ENCODE measurements around the gene TSSK2. TPM values are rescaled to one million over a fixed set of nuclear protein-coding genes. Genes with fewer than 3 reads are reported as not detected.

Gene TSSK2
- total RNA-seq, 4 donors from 2014 or later: not detected

GRCh38 chr22:19122143-19122751 lies 8.9 kb upstream of the TSSK2 start, which contains the start of gene DGCR2:
Gene DGCR2, minus strand, starts transcription at chr22:19122412. Its CDS starts 206 bp downstream, at chr22:19122206.
- H3K27me3 ChIP-seq: no peaks in the 10 kb centered on the region
- in situ Hi-C loops (cut with MboI; ENCODE audit: low pct_ligation_motif_present in 1 of 4, low pct_unique_long_range_greater_than_20kb in 1 of 4, low sequenced_read_pairs in 3 of 4) (no loop called here), intact Hi-C loops (cut with DNase I; ENCODE audit: low total_unique reads) (no loop called here)
- TF ChIP-seq POLR2A (IDR thresholded peaks at IDR 0.05) (peak; percentile 82), CTCF (IDR thresholded peaks at IDR 0.05) (no peak), EP300 (IDR thresholded peaks at IDR 0.05; ENCODE audit: low read depth) (no peak), POLR2AphosphoS5 (IDR thresholded peaks at IDR 0.05) (peak; percentile 85 to 93 (median 89))
- peaks cover 17 to 44% (median 39%) of the 10 kb centered on the region in 4 donors for H3K4me1 ChIP-seq
- H3K9me3 ChIP-seq: no peaks in the 10 kb centered on the region
- H3K36me3 ChIP-seq: no peaks in the 10 kb centered on the region
- 2% methylated on average over 16 of the region's 67 CpGs; no CpG with 5 or more reads in 1 of the 2 donors for WGBS, 2 donors (ENCODE audit: low coverage in 1 of 2)
- H3K4me3 ChIP-seq: peak within 1 kb of the TSS; percentile 62 to 93 (median 70)
- DNase-seq: peak; percentile 98
- H3K27ac ChIP-seq: peak within 1 kb of the TSS; percentile 94 to 97 (median 96)

- TF ChIP-seq POLR2A (IDR thresholded peaks at IDR 0.05) (no peak), EP300 (IDR thresholded peaks at IDR 0.05; ENCODE audit: low read depth) (no peak), CTCF (IDR thresholded peaks at IDR 0.05) (no peak), POLR2AphosphoS5 (IDR thresholded peaks at IDR 0.05) (no peak)
These were observed 8.2 kb upstream of the TSSK2 start for GRCh38 chr22:19122752-19123492.

GRCh38 chr22:19123936-19124335 lies 7.2 kb upstream of the TSSK2 start:
- TF ChIP-seq CTCF (IDR thresholded peaks at IDR 0.05) (no peak), EP300 (IDR thresholded peaks at IDR 0.05; ENCODE audit: low read depth) (no peak), POLR2AphosphoS5 (IDR thresholded peaks at IDR 0.05) (no peak), POLR2A (IDR thresholded peaks at IDR 0.05) (no peak)
- in situ Hi-C loops (cut with MboI; ENCODE audit: low pct_ligation_motif_present in 1 of 4, low pct_unique_long_range_greater_than_20kb in 1 of 4, low sequenced_read_pairs in 3 of 4): no loop called here
- Histone ChIP-seq H3K4me1 (peaks cover 9 to 29% (median 25%) of the 10 kb centered on the region in 4 donors), H3K4me3 (no peak overlapping the region), H3K27ac (no peak overlapping the region), H3K36me3 (no peaks in the 10 kb centered on the region), H3K27me3 (no peaks in the 10 kb centered on the region), H3K9me3 (no peaks in the 10 kb centered on the region)
- intact Hi-C loops (cut with DNase I; ENCODE audit: low total_unique reads): no loop called here
- no peak for DNase-seq
- WGBS, 2 donors (ENCODE audit: low coverage in 1 of 2): 83 to 95% methylated on average over 4 of the region's 4 CpGs

More at GRCh38 chr22:19122752-19123492, 8.2 kb upstream of the TSSK2 start:
- intact Hi-C loops (cut with DNase I; ENCODE audit: low total_unique reads) (no loop called here), in situ Hi-C loops (cut with MboI; ENCODE audit: low pct_ligation_motif_present in 1 of 4, low pct_unique_long_range_greater_than_20kb in 1 of 4, low sequenced_read_pairs in 3 of 4) (no loop called here)
- H3K36me3 ChIP-seq: no peaks in the 10 kb centered on the region
- peak overlapping the region; percentile 22 to 93 (median 70) for H3K4me3 ChIP-seq
- no peaks in the 10 kb centered on the region for H3K9me3 ChIP-seq
- H3K4me1 ChIP-seq: peaks cover 10 to 38% (median 32%) of the 10 kb centered on the region in 4 donors
- H3K27ac ChIP-seq: peak overlapping the region; percentile 94 to 97 (median 96)
- no peaks in the 10 kb centered on the region for H3K27me3 ChIP-seq
- WGBS, 2 donors (ENCODE audit: low coverage in 1 of 2): 26 to 69% methylated on average over 4 to 25 of the region's 27 CpGs
- peak; percentile 35 for DNase-seq

- Histone ChIP-seq H3K27me3 (no peaks in the 10 kb centered on the region), H3K36me3 (no peaks in the 10 kb centered on the region), H3K4me1 (peaks cover 9 to 25% (median 22%) of the 10 kb centered on the region in 4 donors), H3K9me3 (no peaks in the 10 kb centered on the region), H3K4me3 (no peak overlapping the region), H3K27ac (no peak overlapping the region)
- 80 to 100% methylated on average over 2 to 4 of the region's 4 CpGs for WGBS, 2 donors (ENCODE audit: low coverage in 1 of 2)
- in situ Hi-C loops (cut with MboI; ENCODE audit: low pct_ligation_motif_present in 1 of 4, low pct_unique_long_range_greater_than_20kb in 1 of 4, low sequenced_read_pairs in 3 of 4) (no loop called here), intact Hi-C loops (cut with DNase I; ENCODE audit: low total_unique reads) (no loop called here)
- no peak for DNase-seq
- TF ChIP-seq POLR2A (IDR thresholded peaks at IDR 0.05) (no peak), CTCF (IDR thresholded peaks at IDR 0.05) (no peak), EP300 (IDR thresholded peaks at IDR 0.05; ENCODE audit: low read depth) (no peak), POLR2AphosphoS5 (IDR thresholded peaks at IDR 0.05) (no peak)
These were observed 6.7 kb upstream of the TSSK2 start for GRCh38 chr22:19124377-19124776.

All from transverse colon (tissue), 4 donors.